Duodenal mucosa (tissue), 2 donors: ENCODE data around the gene COMP.
A peak's percentile ranks its signal among the peaks of the same experiment; 100 is the strongest.

Experiments
- H3K27ac ChIP-seq: one replicate; pipeline ENCODE4 v1.7.0; 2013; ENCODE audit warnings: low read depth, low read length
- H3K27me3 ChIP-seq, 2 donors: one replicate each; pipeline ENCODE4 v1.7.0; 2013; ENCODE audit warnings: low read length in 2 of 2, control low read depth in 1 of 2; ENCODE audit not compliant: insufficient read depth in 2 of 2, control insufficient read depth in 1 of 2
- H3K36me3 ChIP-seq, 2 donors: one replicate each; pipeline ENCODE4 v1.7.0; 2013; ENCODE audit warnings: low read length in 2 of 2, control low read depth in 1 of 2; ENCODE audit not compliant: insufficient read depth in 2 of 2, control insufficient read depth in 1 of 2
- H3K4me1 ChIP-seq, 2 donors: one replicate each; pipeline ENCODE4 v1.7.0; 2013; ENCODE audit warnings: low read length in 2 of 2, control low read depth in 1 of 2; ENCODE audit not compliant: insufficient read depth in 2 of 2, control insufficient read depth in 1 of 2
- H3K4me3 ChIP-seq, 2 donors: one replicate each; pipeline ENCODE4 v1.7.0; 2013; ENCODE audit warnings: low read length in 2 of 2, low read depth in 1 of 2
- H3K9ac ChIP-seq, 2 donors: one replicate each; pipeline ENCODE4 v1.7.0; 2013; ENCODE audit warnings: low read length in 2 of 2, low read depth in 1 of 2
- H3K9me3 ChIP-seq, 2 donors: one replicate each; pipeline ENCODE4 v1.7.0; 2013; ENCODE audit warnings: low read length in 2 of 2, control low read depth in 1 of 2; ENCODE audit not compliant: control insufficient read depth in 1 of 2

COMP gene

GRCh38 chr19:18790566-18791314, at the start of gene COMP:
TSS of gene COMP (minus strand) at chr19:18791305. CDS start at chr19:18791269, 36 bp downstream.
- H3K9ac ChIP-seq: no peak within 1 kb of the TSS
- H3K4me1 ChIP-seq: peaks cover 0 to 7% of the 10 kb centered on the region in 2 donors
- H3K4me3 ChIP-seq: peak within 1 kb of the TSS in 1 of 2 donors; percentile 6
- no peaks in the 10 kb centered on the region for H3K9me3 ChIP-seq
- peaks cover 64 to 72% of the 10 kb centered on the region in 2 donors for H3K27me3 ChIP-seq
- no peaks in the 10 kb centered on the region for H3K36me3 ChIP-seq
- no peak within 1 kb of the TSS for H3K27ac ChIP-seq

- Histone ChIP-seq H3K9me3 (no peaks in the 10 kb centered on the region), H3K4me3 (peak overlapping the region; percentile 16 to 18), H3K27ac (no peak overlapping the region), H3K27me3 (no peaks in the 10 kb centered on the region), H3K36me3 (peaks cover 7 to 35% of the 10 kb centered on the region in 2 donors), H3K9ac (peak overlapping the region in 1 of 2 donors; percentile 27), H3K4me1 (peaks cover 50 to 64% of the 10 kb centered on the region in 2 donors)
Observed at GRCh38 chr19:18840288-18841267, 49.5 kb upstream of the COMP start.

- Histone ChIP-seq H3K27me3 (no peaks in the 10 kb centered on the region), H3K4me1 (peaks cover 55 to 65% of the 10 kb centered on the region in 2 donors), H3K9ac (peak overlapping the region in 1 of 2 donors; percentile 27), H3K36me3 (peaks cover 7 to 38% of the 10 kb centered on the region in 2 donors), H3K27ac (no peak overlapping the region), H3K9me3 (no peaks in the 10 kb centered on the region), H3K4me3 (peak overlapping the region in 1 of 2 donors; percentile 36)
Observed at GRCh38 chr19:18839465-18840287, 48.6 kb upstream of the COMP start.

- H3K9me3 ChIP-seq: no peaks in the 10 kb centered on the region
- peak overlapping the region; percentile 75 to 97 for H3K9ac ChIP-seq
- H3K4me3 ChIP-seq: peak overlapping the region; percentile 89 to 99
- H3K27ac ChIP-seq: no peak overlapping the region
- peaks cover 47 to 51% of the 10 kb centered on the region in 2 donors for H3K4me1 ChIP-seq
- H3K36me3 ChIP-seq: peaks cover 7 to 28% of the 10 kb centered on the region in 2 donors
- H3K27me3 ChIP-seq: no peaks in the 10 kb centered on the region
Observed at GRCh38 chr19:18834644-18834984, 43.5 kb upstream of the COMP start.

GRCh38 chr19:18833849-18834643, 42.9 kb upstream of the COMP start:
- Histone ChIP-seq H3K4me1 (peaks cover 43 to 45% of the 10 kb centered on the region in 2 donors), H3K27ac (peak overlapping the region; percentile 5)

GRCh38 chr19:18833141-18833476, 42.0 kb upstream of the COMP start:
- Histone ChIP-seq H3K9me3 (no peaks in the 10 kb centered on the region), H3K27me3 (no peaks in the 10 kb centered on the region), H3K4me1 (peaks cover 37 to 44% of the 10 kb centered on the region in 2 donors), H3K27ac (peak overlapping the region; percentile 74), H3K36me3 (peaks cover 4 to 23% of the 10 kb centered on the region in 2 donors), H3K9ac (peak overlapping the region; percentile 96 to 97), H3K4me3 (peak overlapping the region; percentile 89 to 99)

More at GRCh38 chr19:18833849-18834643, 42.9 kb upstream of the COMP start:
- H3K4me3 ChIP-seq: peak overlapping the region; percentile 89 to 99
- no peaks in the 10 kb centered on the region for H3K9me3 ChIP-seq
- no peaks in the 10 kb centered on the region for H3K27me3 ChIP-seq
- H3K9ac ChIP-seq: peak overlapping the region; percentile 75 to 97
- peaks cover 4 to 23% of the 10 kb centered on the region in 2 donors for H3K36me3 ChIP-seq

- Histone ChIP-seq H3K27ac (peak overlapping the region; percentile 87), H3K9ac (peak overlapping the region; percentile 96 to 97), H3K4me3 (peak overlapping the region; percentile 89 to 99), H3K4me1 (peaks cover 31 to 44% of the 10 kb centered on the region in 2 donors), H3K27me3 (no peaks in the 10 kb centered on the region), H3K36me3 (peaks cover 4 to 18% of the 10 kb centered on the region in 2 donors), H3K9me3 (no peaks in the 10 kb centered on the region)
Observed at GRCh38 chr19:18832306-18833140, 41.4 kb upstream of the COMP start.

GRCh38 chr19:18831524-18832305, 40.6 kb upstream of the COMP start, which contains the start of gene UPF1:
TSS of gene UPF1 (plus strand) at chr19:18831959. CDS start at chr19:18832210, 251 bp downstream.
- Histone ChIP-seq H3K36me3 (peaks cover 0 to 14% of the 10 kb centered on the region in 2 donors), H3K9ac (peak within 1 kb of the TSS; percentile 96 to 97), H3K9me3 (peaks cover 0 to 6% of the 10 kb centered on the region in 2 donors), H3K4me3 (peak within 1 kb of the TSS; percentile 89 to 99), H3K27me3 (no peaks in the 10 kb centered on the region), H3K4me1 (peaks cover 26 to 37% of the 10 kb centered on the region in 2 donors), H3K27ac (peak within 1 kb of the TSS; percentile 87)
